Astrocyte of the spinal cord (primary cell): ENCODE data around the gene TMEM242.

Experiments
- DNase-seq: peaks from one replicate; pipeline ENCODE4 v3.0.0; 2011; ENCODE audit warnings: low read depth, low spot score
- H3K4me3 ChIP-seq: 2 replicates; pipeline ENCODE4 v1.5.1; 2011; ENCODE audit warnings: low read depth, mild to moderate bottlenecking, low read length, moderate library complexity
- in situ Hi-C: cut with HindIII; loops from 2 replicates; pipeline ENCODE4 v1.10.0; 2017; ENCODE audit warnings: low sequenced_read_pairs
- TF ChIP-seq, protein P1 (sequence below): IDR thresholded peaks from 2 replicates; pipeline ENCODE4 v1.5.1; 2012; ENCODE audit warnings: low read depth, mild to moderate bottlenecking, low read length, inconsistent platforms

Gene TMEM242

GRCh38 chr6:157335829-157336228 lies 12.5 kb upstream of the TMEM242 start:
- no peak overlapping the region for H3K4me3 ChIP-seq
- in situ Hi-C loops: no loop called here
- DNase-seq: no peak
- TF ChIP-seq, protein P1, sequence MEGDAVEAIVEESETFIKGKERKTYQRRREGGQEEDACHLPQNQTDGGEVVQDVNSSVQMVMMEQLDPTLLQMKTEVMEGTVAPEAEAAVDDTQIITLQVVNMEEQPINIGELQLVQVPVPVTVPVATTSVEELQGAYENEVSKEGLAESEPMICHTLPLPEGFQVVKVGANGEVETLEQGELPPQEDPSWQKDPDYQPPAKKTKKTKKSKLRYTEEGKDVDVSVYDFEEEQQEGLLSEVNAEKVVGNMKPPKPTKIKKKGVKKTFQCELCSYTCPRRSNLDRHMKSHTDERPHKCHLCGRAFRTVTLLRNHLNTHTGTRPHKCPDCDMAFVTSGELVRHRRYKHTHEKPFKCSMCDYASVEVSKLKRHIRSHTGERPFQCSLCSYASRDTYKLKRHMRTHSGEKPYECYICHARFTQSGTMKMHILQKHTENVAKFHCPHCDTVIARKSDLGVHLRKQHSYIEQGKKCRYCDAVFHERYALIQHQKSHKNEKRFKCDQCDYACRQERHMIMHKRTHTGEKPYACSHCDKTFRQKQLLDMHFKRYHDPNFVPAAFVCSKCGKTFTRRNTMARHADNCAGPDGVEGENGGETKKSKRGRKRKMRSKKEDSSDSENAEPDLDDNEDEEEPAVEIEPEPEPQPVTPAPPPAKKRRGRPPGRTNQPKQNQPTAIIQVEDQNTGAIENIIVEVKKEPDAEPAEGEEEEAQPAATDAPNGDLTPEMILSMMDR: no peak

DNA sequence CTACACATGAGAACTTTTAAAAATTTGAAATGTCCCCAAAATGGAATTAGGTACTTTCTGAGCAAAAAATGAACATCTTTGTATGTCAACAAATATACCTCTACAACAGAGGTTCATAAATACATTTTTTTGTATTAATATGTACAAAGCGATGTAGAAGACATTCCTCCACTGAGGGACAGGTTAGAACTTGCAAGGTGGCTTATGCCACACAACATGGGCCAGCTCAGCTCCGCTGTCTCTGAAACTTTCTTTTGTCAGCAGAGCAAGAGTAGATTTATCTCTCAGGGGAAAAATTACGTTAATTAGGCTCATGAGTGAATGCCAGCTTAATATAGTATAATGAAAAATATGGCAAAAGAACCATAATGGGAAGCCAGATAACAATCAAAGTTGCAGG lies 10.6 kb upstream of the TMEM242 start:
- DNase-seq: no peak
- TF ChIP-seq, protein P1: no peak
- H3K4me3 ChIP-seq: no peak overlapping the region
- in situ Hi-C loops: no loop called here

DNA sequence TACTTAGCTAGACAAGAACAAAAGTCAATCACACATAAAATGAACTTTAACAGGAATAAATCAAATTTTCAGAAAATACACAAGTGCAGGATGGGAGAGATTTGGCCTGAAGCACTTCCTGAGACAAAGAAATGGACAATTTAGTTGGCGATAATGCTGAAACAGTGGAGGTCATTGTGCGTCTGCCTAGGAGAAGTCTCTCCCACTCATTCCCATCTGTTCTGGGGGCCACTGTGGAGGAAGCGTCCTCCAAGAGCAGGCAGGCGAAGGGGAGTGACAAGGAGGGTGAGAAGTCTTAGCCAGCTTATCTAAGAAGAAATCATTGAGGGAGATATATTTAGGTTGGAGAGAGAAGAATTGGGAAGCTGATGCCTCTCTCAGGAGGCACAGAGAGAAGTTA lies 10.2 kb upstream of the TMEM242 start:
- TF ChIP-seq, protein P1: no peak
- DNase-seq: no peak
- in situ Hi-C loops: no loop called here
- H3K4me3 ChIP-seq: no peak overlapping the region

DNA sequence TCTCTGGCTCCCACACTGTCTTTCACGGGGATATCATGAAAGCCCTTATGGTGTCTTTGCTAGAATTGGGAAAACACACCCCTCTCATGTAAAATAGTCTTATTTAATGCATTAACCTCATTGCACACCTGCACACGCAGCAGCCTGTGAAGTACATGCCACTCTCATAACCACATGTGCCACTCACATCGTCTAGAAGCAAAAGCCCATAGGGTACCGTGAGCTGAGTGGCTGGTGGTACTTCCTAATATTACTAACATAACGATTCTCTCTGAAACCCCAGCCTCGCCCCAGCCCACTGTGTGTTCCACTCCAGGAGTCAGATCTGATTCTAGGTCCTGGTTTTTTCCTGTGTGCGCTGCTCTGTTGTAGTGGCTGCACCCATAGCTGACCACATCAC lies 9.5 kb upstream of the TMEM242 start:
- in situ Hi-C loops: no loop called here
- DNase-seq: no peak
- H3K4me3 ChIP-seq: no peak overlapping the region
- TF ChIP-seq, protein P1: no peak

DNA sequence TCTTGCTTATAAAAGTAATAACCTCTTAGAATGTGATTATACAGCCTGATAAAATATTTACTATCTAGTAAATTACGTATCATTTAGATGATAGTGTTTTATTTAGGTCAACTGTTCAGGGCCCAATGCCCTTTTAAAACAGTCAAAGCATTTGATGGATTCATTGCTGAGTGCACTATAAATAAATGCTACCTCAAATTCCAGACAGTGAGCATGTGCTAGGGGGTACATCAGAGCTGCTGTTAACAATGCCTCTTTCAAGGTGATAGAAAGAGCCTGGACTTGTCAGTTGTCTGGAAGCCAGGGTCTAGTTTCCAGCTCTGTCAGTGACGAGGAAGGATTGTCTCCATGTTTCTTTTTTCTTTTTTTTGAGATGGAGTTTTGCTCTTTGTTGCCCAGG lies 7.5 kb upstream of the TMEM242 start:
- H3K4me3 ChIP-seq: no peak overlapping the region

DNA sequence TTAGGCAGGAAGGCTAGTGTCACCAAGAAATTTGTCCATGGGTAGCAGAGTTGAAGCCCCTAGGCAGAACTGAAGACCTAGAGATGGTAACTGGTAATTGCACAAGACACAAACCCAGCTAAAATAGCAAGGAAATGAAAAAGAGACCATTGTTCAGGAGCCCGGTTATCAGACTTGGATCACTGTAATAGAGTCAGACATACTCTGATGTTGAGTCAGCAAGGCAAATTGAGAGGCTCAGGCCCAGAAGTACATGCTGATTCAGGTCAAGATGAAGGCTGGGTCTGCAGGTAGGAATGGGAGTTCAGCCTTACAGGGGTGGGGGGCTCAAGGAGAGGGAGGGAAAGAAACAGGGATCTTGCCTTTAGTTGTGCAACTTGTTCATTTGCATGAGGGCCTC lies 6.5 kb upstream of the TMEM242 start:
- no peak overlapping the region for H3K4me3 ChIP-seq
- no peak for DNase-seq
- in situ Hi-C loops: no loop called here
- TF ChIP-seq, protein P1: no peak

More for the DNA sequence above, 7.5 kb upstream of the TMEM242 start:
- in situ Hi-C loops: no loop called here
- TF ChIP-seq, protein P1: no peak
- DNase-seq: no peak

DNA sequence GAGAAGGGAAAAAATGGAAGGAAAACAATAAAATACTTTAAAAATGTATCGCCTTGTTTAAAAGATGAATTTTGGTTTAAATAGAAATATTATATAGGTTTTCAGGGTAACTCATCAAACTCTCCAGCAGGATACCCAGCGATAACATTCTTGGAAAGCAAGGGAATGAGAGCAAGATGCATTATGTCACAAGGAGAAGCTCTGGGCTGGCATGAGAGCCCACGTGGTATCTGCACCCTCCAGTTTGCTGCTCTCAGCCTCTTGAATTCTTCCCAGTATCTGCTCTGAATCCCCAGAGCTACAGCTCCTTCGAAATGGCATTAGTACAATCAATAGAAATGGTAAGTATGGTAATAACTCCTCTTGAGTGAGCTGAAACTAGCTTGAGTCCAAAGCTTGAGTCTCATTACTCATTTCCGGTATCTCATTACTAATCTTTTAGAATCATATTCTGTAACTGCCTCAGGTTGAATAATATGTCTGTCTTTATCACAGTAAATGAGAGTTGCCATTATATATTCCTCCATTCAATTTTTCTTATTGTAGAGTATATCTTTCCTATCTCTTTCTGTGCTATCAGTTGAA lies 4.9 kb upstream of the TMEM242 start:
- in situ Hi-C loops: no loop called here
- TF ChIP-seq, protein P1: no peak
- H3K4me3 ChIP-seq: no peak overlapping the region
- DNase-seq: no peak
